HCT116 (cell line): ENCODE data around the gene PRRT1B. TPM values are rescaled to one million over a fixed set of nuclear protein-coding genes. Genes with fewer than 3 reads are reported as not detected.

Experiments
- ATAC-seq: fragments of 200-7000 bp; cut with Tn5 transposase; 2 replicates; pipeline ENCODE4 v1.9.1; 2020; ENCODE audit warnings: mild to moderate bottlenecking, moderate library complexity
- BruUV-seq: library from RNA; stranded (reverse); fragments of 400-500 nt; replicated peaks from 2 replicates; lab custom pipeline; 2021; lab: Mats Ljungman, UMichigan
- CTCF ChIA-PET: fragments of 300-600 bp; sonication (Branson Sonifier 250); formaldehyde crosslinking; loops from one replicate; lab custom pipeline; 2021; ENCODE audit warnings: antibody characterized with exemption; lab: Charles Lee
- POLR2A ChIA-PET: fragments of 300-600, 350-600 bp; sonication (Branson Sonifier 250); formaldehyde crosslinking; loops from one replicate; lab custom pipeline; 2021; ENCODE audit warnings: antibody characterized with exemption; lab: Charles Lee
- RAD21 ChIA-PET, 2 experiments: fragments of 300-600 bp; sonication (Branson Sonifier 250); formaldehyde crosslinking; loops; one replicate each; lab custom pipeline; 2023; ENCODE audit warnings: low total read pairs in 2 of 2; ENCODE audit not compliant: uncharacterized antibody in 2 of 2, unreplicated experiment in 2 of 2, low non-redundant PET in 1 of 2; lab: Charles Lee
- DNase-seq: peaks from one replicate; pipeline ENCODE4 v3.0.0-alpha.2; 2010; ENCODE audit warnings: low read depth, low spot score
- H2AFZ ChIP-seq: fragments of 200-600 bp; shearing (Covaris generic), sonication (generic); 2 replicates; pipeline ENCODE4 v1.6.1; 2017; ENCODE audit warnings: low read depth, mixed run types, mixed read lengths, antibody characterized with exemption, low read length; ENCODE audit not compliant: poor library complexity, severe bottlenecking
- H3K27ac ChIP-seq: 2 replicates; pipeline ENCODE4 v1.5.1; 2012; ENCODE audit warnings: low read depth, low read length
- H3K27me3 ChIP-seq: fragments of 200-600 bp; sonication (generic); 2 replicates; pipeline ENCODE4 v1.6.1; 2016; ENCODE audit warnings: mixed run types, low read length, mixed read lengths; ENCODE audit not compliant: insufficient read depth
- H3K36me3 ChIP-seq, 2 experiments: fragments of 200-500 bp in 1 of 2; fragments of 200-600 bp in 1 of 2; sonication (Bioruptor generic) in 1 of 2; sonication (generic) in 1 of 2; 2 replicates each; pipeline versions ENCODE4 v1.5.1 to v1.6.1; 2014 to 2016; ENCODE audit warnings: low read length in 2 of 2, inconsistent platforms in 1 of 2, mixed read lengths in 1 of 2, mixed run types in 1 of 2; ENCODE audit not compliant: insufficient read depth in 2 of 2, control insufficient read depth in 1 of 2
- H3K4me1 ChIP-seq, 2 experiments: fragments of 200-600 bp in 1 of 2; sonication (generic) in 1 of 2; 2 replicates each; pipeline versions ENCODE4 v1.5.1 to v1.6.1; 2012 to 2017; ENCODE audit warnings: low read length in 2 of 2, inconsistent platforms in 1 of 2, mild to moderate bottlenecking in 1 of 2, mixed read lengths in 1 of 2, mixed run types in 1 of 2, moderate library complexity in 1 of 2; ENCODE audit not compliant: insufficient read depth in 2 of 2, control insufficient read depth in 1 of 2
- H3K4me2 ChIP-seq: fragments of 200-600 bp; sonication (generic); 2 replicates; pipeline ENCODE4 v1.6.1; 2017; ENCODE audit warnings: mixed run types, low read length, mixed read lengths
- H3K4me3 ChIP-seq, 2 experiments: fragments of 200-600 bp in 1 of 2; sonication (generic) in 1 of 2; replicated peaks in 1 of 2; 2 replicates each; pipeline ENCODE4 v1.5.1; 2011 to 2016; ENCODE audit warnings: low read length in 2 of 2, control low read depth in 1 of 2, low read depth in 1 of 2, mild to moderate bottlenecking in 1 of 2, mixed read lengths in 1 of 2, mixed run types in 1 of 2
- H3K79me2 ChIP-seq: fragments of 200-600 bp; sonication (generic); 2 replicates; pipeline ENCODE4 v1.6.1; 2017; ENCODE audit warnings: mild to moderate bottlenecking, mixed run types, low read length, moderate library complexity, mixed read lengths; ENCODE audit not compliant: insufficient read depth
- H3K9ac ChIP-seq: fragments of 200-600 bp; sonication (generic); 2 replicates; pipeline ENCODE4 v1.6.1; 2016; ENCODE audit warnings: low read length, mixed read lengths
- H3K9me2 ChIP-seq: fragments of 200-600 bp; sonication (generic), shearing (Covaris generic); 2 replicates; pipeline ENCODE4 v1.6.1; 2017; ENCODE audit warnings: mixed run types, mild to moderate bottlenecking, moderate library complexity; ENCODE audit not compliant: insufficient read depth
- H3K9me3 ChIP-seq, 2 experiments: fragments of 200-500 bp in 1 of 2; fragments of 200-600 bp in 1 of 2; sonication (Bioruptor generic) in 1 of 2; sonication (generic) in 1 of 2; 2 replicates each; pipeline ENCODE4 v1.6.1; 2014 to 2017; ENCODE audit warnings: low read length in 2 of 2, mixed read lengths in 2 of 2, inconsistent platforms in 1 of 2, low read depth in 1 of 2, mild to moderate bottlenecking in 1 of 2, mixed run types in 1 of 2, moderate library complexity in 1 of 2; ENCODE audit not compliant: control insufficient read depth in 1 of 2, insufficient read depth in 1 of 2
- H4K20me1 ChIP-seq: fragments of 200-600 bp; sonication (generic), shearing (Covaris generic); 2 replicates; pipeline ENCODE4 v1.6.1; 2017; ENCODE audit warnings: mixed run types, mild to moderate bottlenecking, moderate library complexity; ENCODE audit not compliant: insufficient read depth
- CEBPB ChIP-seq: IDR thresholded peaks from 2 replicates; pipeline ENCODE4 v1.6.1; 2012; ENCODE audit warnings: low read depth
- EGR1 ChIP-seq: IDR thresholded peaks from 2 replicates; pipeline ENCODE4 v1.6.1; 2012; ENCODE audit warnings: low read depth
- EZH2phosphoT487 ChIP-seq: fragments of 200-600 bp; IDR thresholded peaks from 2 replicates; pipeline ENCODE4 v1.6.1; 2018; ENCODE audit warnings: antibody characterized with exemption, borderline replicate concordance
- JUND ChIP-seq: IDR thresholded peaks from 2 replicates; pipeline ENCODE4 v1.6.1; 2012
- POLR2A ChIP-seq: IDR thresholded peaks from 2 replicates; pipeline ENCODE4 v1.7.0; 2011; ENCODE audit warnings: borderline replicate concordance; ENCODE audit not compliant: insufficient read depth, insufficient read length; ENCODE audit errors: extremely low read depth
- POLR2AphosphoS5 ChIP-seq: IDR thresholded peaks from 2 replicates; pipeline ENCODE4 v1.6.1; 2011; ENCODE audit warnings: mild to moderate bottlenecking, low read depth, low read length, moderate library complexity
- RAD21 ChIP-seq: IDR thresholded peaks from 2 replicates; pipeline ENCODE4 v1.6.1; 2012; ENCODE audit warnings: low read depth, mild to moderate bottlenecking
- TCF7L2 ChIP-seq: IDR thresholded peaks from 2 replicates; pipeline ENCODE4 v1.7.0; 2011; ENCODE audit warnings: borderline replicate concordance, inconsistent platforms; ENCODE audit not compliant: insufficient read depth, insufficient read length; ENCODE audit errors: extremely low read depth
- YY1 ChIP-seq: IDR thresholded peaks from 2 replicates; pipeline ENCODE4 v1.6.1; 2011; ENCODE audit warnings: low read length, low read depth, moderate library complexity, mild to moderate bottlenecking; ENCODE audit not compliant: insufficient replicate concordance; ENCODE audit errors: extremely low read depth
- intact Hi-C: fragments of 100-400 bp; cut with micrococcal nuclease; formaldehyde crosslinking; loops from 2 replicates; pipeline ENCODE4 v1.10.0; 2022
- total RNA-seq: library from RNA; stranded (reverse); gene quantifications from one replicate; pipeline ENCODE4 v1.2.1, GENCODE V29; 2021; ENCODE audit not compliant: unreplicated experiment
- TF ChIP-seq, protein P1 (sequence below): IDR thresholded peaks from 2 replicates; pipeline ENCODE4 v1.6.1; 2012
- TF ChIP-seq, protein P2 (sequence below): IDR thresholded peaks from 2 replicates; pipeline ENCODE4 v1.6.1; 2012; ENCODE audit warnings: low read depth

Gene PRRT1B
- total RNA-seq, 1 experiment from 2014 or later: not detected

DNA sequence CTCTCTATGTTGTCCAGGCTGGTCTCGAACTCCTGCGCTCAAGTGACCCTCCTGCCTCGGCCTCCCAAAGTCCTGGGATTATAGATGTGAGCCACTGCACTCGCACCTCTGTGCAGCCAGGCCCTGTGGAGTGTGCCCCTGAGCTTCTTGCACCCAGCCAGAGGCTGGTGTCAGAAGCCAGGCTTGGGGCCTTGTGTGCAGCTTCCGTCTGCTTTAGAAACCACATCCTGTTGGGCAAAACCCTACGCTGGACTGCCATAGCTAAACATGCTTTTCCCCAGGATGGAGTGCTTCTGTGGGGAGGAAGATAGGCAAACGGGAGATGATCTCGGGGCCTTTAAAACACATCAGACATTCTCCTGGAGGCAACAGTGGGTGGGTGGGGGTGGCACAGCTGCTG, 40.1 kb downstream of the PRRT1B start:
- no peak overlapping the region for H3K9ac ChIP-seq
- H4K20me1 ChIP-seq: no peaks in the 10 kb centered on the region
- H3K9me3 ChIP-seq: no peaks in the 10 kb centered on the region
- H3K36me3 ChIP-seq: peaks cover 0 to 5% of the 10 kb centered on the region in 2 experiments; a peak in 1 of 4 replicates
- no peak overlapping the region for H3K27ac ChIP-seq
- ChIA-PET POLR2A (no interaction called here), CTCF (no interaction called here), RAD21 (no interaction called here)
- no peaks in the 10 kb centered on the region for H3K79me2 ChIP-seq
- H3K4me3 ChIP-seq: no peak overlapping the region
- no TSS peak for BruUV-seq
- H3K9me2 ChIP-seq: no peaks in the 10 kb centered on the region
- no peak for ATAC-seq
- H3K4me2 ChIP-seq: no peak overlapping the region
- H3K4me1 ChIP-seq: no peaks in the 10 kb centered on the region
- no peak for DNase-seq
- intact Hi-C loops: no loop called here
- TF ChIP-seq EGR1: no peak
- TF ChIP-seq, protein P1, sequence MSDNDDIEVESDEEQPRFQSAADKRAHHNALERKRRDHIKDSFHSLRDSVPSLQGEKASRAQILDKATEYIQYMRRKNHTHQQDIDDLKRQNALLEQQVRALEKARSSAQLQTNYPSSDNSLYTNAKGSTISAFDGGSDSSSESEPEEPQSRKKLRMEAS: no peak
- TF ChIP-seq YY1: no peak
- TF ChIP-seq CEBPB: no peak
- no peak for TF ChIP-seq POLR2AphosphoS5
- TF ChIP-seq, protein P2, sequence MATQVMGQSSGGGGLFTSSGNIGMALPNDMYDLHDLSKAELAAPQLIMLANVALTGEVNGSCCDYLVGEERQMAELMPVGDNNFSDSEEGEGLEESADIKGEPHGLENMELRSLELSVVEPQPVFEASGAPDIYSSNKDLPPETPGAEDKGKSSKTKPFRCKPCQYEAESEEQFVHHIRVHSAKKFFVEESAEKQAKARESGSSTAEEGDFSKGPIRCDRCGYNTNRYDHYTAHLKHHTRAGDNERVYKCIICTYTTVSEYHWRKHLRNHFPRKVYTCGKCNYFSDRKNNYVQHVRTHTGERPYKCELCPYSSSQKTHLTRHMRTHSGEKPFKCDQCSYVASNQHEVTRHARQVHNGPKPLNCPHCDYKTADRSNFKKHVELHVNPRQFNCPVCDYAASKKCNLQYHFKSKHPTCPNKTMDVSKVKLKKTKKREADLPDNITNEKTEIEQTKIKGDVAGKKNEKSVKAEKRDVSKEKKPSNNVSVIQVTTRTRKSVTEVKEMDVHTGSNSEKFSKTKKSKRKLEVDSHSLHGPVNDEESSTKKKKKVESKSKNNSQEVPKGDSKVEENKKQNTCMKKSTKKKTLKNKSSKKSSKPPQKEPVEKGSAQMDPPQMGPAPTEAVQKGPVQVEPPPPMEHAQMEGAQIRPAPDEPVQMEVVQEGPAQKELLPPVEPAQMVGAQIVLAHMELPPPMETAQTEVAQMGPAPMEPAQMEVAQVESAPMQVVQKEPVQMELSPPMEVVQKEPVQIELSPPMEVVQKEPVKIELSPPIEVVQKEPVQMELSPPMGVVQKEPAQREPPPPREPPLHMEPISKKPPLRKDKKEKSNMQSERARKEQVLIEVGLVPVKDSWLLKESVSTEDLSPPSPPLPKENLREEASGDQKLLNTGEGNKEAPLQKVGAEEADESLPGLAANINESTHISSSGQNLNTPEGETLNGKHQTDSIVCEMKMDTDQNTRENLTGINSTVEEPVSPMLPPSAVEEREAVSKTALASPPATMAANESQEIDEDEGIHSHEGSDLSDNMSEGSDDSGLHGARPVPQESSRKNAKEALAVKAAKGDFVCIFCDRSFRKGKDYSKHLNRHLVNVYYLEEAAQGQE: no peak
- TF ChIP-seq TCF7L2: no peak
- TF ChIP-seq EZH2phosphoT487: no peak
- no peak for TF ChIP-seq RAD21
- TF ChIP-seq JUND: no peak
- TF ChIP-seq POLR2A: no peak
- H3K27me3 ChIP-seq: no peaks in the 10 kb centered on the region
- H2AFZ ChIP-seq: no peak overlapping the region
